OCI-LY7 (cell line): Measurements from ENCODE around the gene PSPN.
"Not testable (repeated sequence)": the region's sequence is repeated elsewhere in the genome, so short reads cannot be mapped to it uniquely, and the experiment has no call there.

Experiments
- CTCF ChIP-seq: fragments of 200-600 bp; sonication (generic); conservative IDR thresholded peaks from 2 replicates; pipeline ENCODE4 v1.5.1; 2014; ENCODE audit warnings: mild to moderate bottlenecking, antibody characterized with exemption, low read length, moderate library complexity, mixed read lengths
- EZH2phosphoT487 ChIP-seq: fragments of 200-600 bp; sonication (generic); IDR thresholded peaks from 2 replicates; pipeline ENCODE4 v1.6.1; 2018; ENCODE audit warnings: low read depth, borderline replicate concordance, mild to moderate bottlenecking, mixed run types, antibody characterized with exemption, low read length, moderate library complexity, mixed read lengths

GRCh38 chr19:6360857-6361216, 14.9 kb downstream of the PSPN start:
- TF ChIP-seq EZH2phosphoT487, CTCF: not testable (repeated sequence)
